Heart left ventricle (tissue), 16 donors: ENCODE data around the gene CCR1. TPM values are rescaled to one million over a fixed set of nuclear protein-coding genes. Genes with fewer than 3 reads are reported as not detected.

Experiments used
- ATAC-seq, 4 donors: fragments of 200-7000 bp; cut with Tn5 transposase; one replicate each; pipeline ENCODE4 v1.9.1; 2020 to 2022; ENCODE audit warnings: moderate library complexity in 4 of 4, mild to moderate bottlenecking in 3 of 4, moderate number of reproducible peaks in 1 of 4
- DNase-seq, 5 donors: peaks; one replicate each; pipeline ENCODE4 v3.0.0-alpha.2; 2020
- H3K27ac ChIP-seq, 12 donors: fragments of 200-600 bp; sonication (generic) in 4 of 12; one replicate each; pipeline versions ENCODE4 v1.5.0 to v1.8.0; 2016 to 2022; ENCODE audit warnings: mild to moderate bottlenecking in 2 of 12
- H3K27me3 ChIP-seq, 9 donors: fragments of 200-600 bp; sonication (generic) in 2 of 9; one replicate each; pipeline versions ENCODE4 v1.5.1 to v1.8.0; 2016 to 2022; ENCODE audit warnings: mild to moderate bottlenecking in 3 of 9
- H3K36me3 ChIP-seq, 9 donors: fragments of 200-600 bp; sonication (generic) in 2 of 9; one replicate each; pipeline versions ENCODE4 v1.5.0 to v1.8.0; 2018 to 2022; ENCODE audit warnings: mild to moderate bottlenecking in 2 of 9
- H3K4me1 ChIP-seq, 12 donors: fragments of 200-600 bp; sonication (generic) in 4 of 12; one replicate each; pipeline versions ENCODE4 v1.5.0 to v1.8.0; 2016 to 2022; ENCODE audit warnings: mild to moderate bottlenecking in 3 of 12
- H3K4me3 ChIP-seq, 12 donors: fragments of 200-600 bp; sonication (generic) in 4 of 12; one replicate each; pipeline versions ENCODE4 v1.5.0 to v1.8.0; 2017 to 2022; ENCODE audit warnings: mild to moderate bottlenecking in 9 of 12, moderate library complexity in 4 of 12
- H3K9me3 ChIP-seq, 12 donors: fragments of 200-600 bp; sonication (generic) in 4 of 12; one replicate each; pipeline versions ENCODE4 v1.5.0 to v1.8.0; 2016 to 2022; ENCODE audit warnings: mild to moderate bottlenecking in 1 of 12
- CTCF ChIP-seq, 12 donors: fragments of 200-600 bp; sonication (generic) in 4 of 12; IDR thresholded peaks; one replicate each; pipeline versions ENCODE4 v1.5.0 to v1.8.0; 2018 to 2022; ENCODE audit warnings: antibody characterized with exemption in 12 of 12, mild to moderate bottlenecking in 5 of 12
- POLR2A ChIP-seq, 2 donors: fragments of 450-650 bp; IDR thresholded peaks; one replicate each; pipeline ENCODE4 v1.6.1; 2017; ENCODE audit warnings: antibody characterized with exemption in 2 of 2, mild to moderate bottlenecking in 2 of 2, moderate library complexity in 2 of 2
- WGBS, 4 donors: extraction: QIAGEN DNeasy Blood & Tissue Kit in 2 of 4; methylation state at CpG; one replicate each; pipeline versions ENCODE4 v1.1.5 to v1.1.7; 2013 to 2018; 5-methylcytosine and 5-hydroxymethylcytosine counted together
- intact Hi-C, 10 donors: fragments of 100-400 bp; cut with DNase I; formaldehyde crosslinking; loops; one replicate each; pipeline versions ENCODE4 v1.11.1 to v1.14.2; 2022
- polyA plus RNA-seq, 2 donors: library from polyadenylated mRNA; stranded (reverse); fragments of 200-250 nt; gene quantifications; one replicate each; pipeline ENCODE4 v1.2.3, GENCODE V29; 2013
- total RNA-seq, 9 donors: library from RNA; depleted of rRNA in 2 of 9; stranded (reverse); fragments of >200 nt in 2 of 9; fragmentation: NEBNext Ultra II Directional in 3 of 9; extraction: Animal tissue kit (Norgen Biotek cat#: 25700) in 3 of 9; gene quantifications; one replicate each; pipeline versions ENCODE4 v1.1.0 to v1.2.4, GENCODE V29; 2016 to 2023
- donor health status: ischemic (EF 13 %, LVEDD 7.1; RV severe dilation, severe dysfunction).
- donor health status: healthy with polysubstance abuse.
- donor health status: DM: no; HTN: yes; CAD: no.
- donor health status: DM: no; HTN: no; CAD: no.
- donor health status: ischemic (EF 25% LVEDD 6.9; RV normal size, moderate dysfunction).
- donor health status: ischemic (EF 25% LVEDD 5.7; RV mildly dilated, moderate dysfunction).
- donor health status: healthy.
- donor health status: DM: yes; HTN: yes; CAD: no.
- donor health status: ischemic (EF 35%, LVEDD 5.7; RV mildly dilated, moderate dysfunction).
- donor health status: nonischemic (EF 11% LVEDD 7.7; RV severe dilation, severe dysfunction).
- donor health status: DM: yes; HTN: yes; CAD: no.
- donor health status: PGD.
- donor health status: ischemic (EF 29% LVEDD 5.4; RV normal size, mild dysfunction).
- donor health status: nonischemic (EF 23%, LVEDD 6.1; RV moderate dilation, normal function).

The CCR1 gene
- total and polyA plus RNA-seq, 11 donors = 0.61 to 52.6 (median 2.3) TPM

GRCh38 chr3:46228260-46229242, 20.4 kb upstream of the CCR1 start:
- H3K9me3 ChIP-seq = peaks cover 0 to 16% (median 2%) of the 10 kb centered on the region in 12 donors
- 62 to 67% (median 63%) methylated on average over 5 of the region's 5 CpGs for WGBS, 4 donors
- no peak overlapping the region for H3K4me3 ChIP-seq
- no peak for ATAC-seq
- TF ChIP-seq CTCF (IDR thresholded peaks at IDR 0.05) = no peak
- TF ChIP-seq POLR2A (IDR thresholded peaks at IDR 0.05) = no peak
- peaks cover 0 to 15% (median 0%) of the 10 kb centered on the region in 9 donors for H3K27me3 ChIP-seq
- peaks cover 0 to 15% (median 0%) of the 10 kb centered on the region in 12 donors for H3K4me1 ChIP-seq
- H3K27ac ChIP-seq = no peak overlapping the region
- DNase-seq = no peak
- H3K36me3 ChIP-seq = no peaks in the 10 kb centered on the region
- intact Hi-C loops = no loop called here

- WGBS, 4 donors = 72 to 82% (median 74%) methylated on average over 7 of the region's 7 CpGs
- Histone ChIP-seq H3K36me3 (no peaks in the 10 kb centered on the region), H3K4me3 (no peak overlapping the region), H3K4me1 (peaks cover 0 to 29% (median 0%) of the 10 kb centered on the region in 12 donors), H3K27me3 (peaks cover 0 to 6% (median 0%) of the 10 kb centered on the region in 9 donors), H3K9me3 (peaks cover 0 to 22% (median 2%) of the 10 kb centered on the region in 12 donors), H3K27ac (peak overlapping the region in 1 of 12 donors; percentile 75)
- TF ChIP-seq POLR2A (IDR thresholded peaks at IDR 0.05) (no peak), CTCF (IDR thresholded peaks at IDR 0.05) (no peak)
- DNase-seq = no peak
- intact Hi-C loops = no loop called here
- ATAC-seq = peak in 3 of 4 donors; percentile 28 to 48 (median 44)
Measured at GRCh38 chr3:46222435-46223161, 14.5 kb upstream of the CCR1 start.

GRCh38 chr3:46221938-46222337, 13.8 kb upstream of the CCR1 start:
- no peak for DNase-seq
- peak overlapping the region in 1 of 12 donors; percentile 75 for H3K27ac ChIP-seq
- WGBS, 4 donors = 60 to 100% (median 74%) methylated on average over 1 of the region's 1 CpG
- peaks cover 0 to 6% (median 0%) of the 10 kb centered on the region in 9 donors for H3K27me3 ChIP-seq
- no peak overlapping the region for H3K4me3 ChIP-seq
- H3K4me1 ChIP-seq = peaks cover 0 to 29% (median 0%) of the 10 kb centered on the region in 12 donors
- intact Hi-C loops = no loop called here
- no peaks in the 10 kb centered on the region for H3K36me3 ChIP-seq
- no peak for TF ChIP-seq CTCF (IDR thresholded peaks at IDR 0.05)
- TF ChIP-seq POLR2A (IDR thresholded peaks at IDR 0.05) = no peak
- peaks cover 0 to 21% (median 2%) of the 10 kb centered on the region in 12 donors for H3K9me3 ChIP-seq
- no peak for ATAC-seq

- H3K27ac ChIP-seq = peak overlapping the region in 1 of 12 donors; percentile 75
- H3K4me1 ChIP-seq = peaks cover 0 to 29% (median 0%) of the 10 kb centered on the region in 12 donors
- peaks cover 0 to 16% (median 2%) of the 10 kb centered on the region in 12 donors for H3K9me3 ChIP-seq
- peaks cover 0 to 2% (median 0%) of the 10 kb centered on the region in 9 donors for H3K27me3 ChIP-seq
- DNase-seq = no peak
- intact Hi-C loops = no loop called here
- no peaks in the 10 kb centered on the region for H3K36me3 ChIP-seq
- no peak for TF ChIP-seq CTCF (IDR thresholded peaks at IDR 0.05)
- TF ChIP-seq POLR2A (IDR thresholded peaks at IDR 0.05) = no peak
- ATAC-seq = no peak
- 48 to 70% (median 58%) methylated on average over 4 of the region's 4 CpGs for WGBS, 4 donors
- H3K4me3 ChIP-seq = no peak overlapping the region
Measured at GRCh38 chr3:46221391-46221790, 13.3 kb upstream of the CCR1 start.
